Prostate gland (tissue), 2 donors: ENCODE data around the gene SGCB.

Source experiments
- POLR2A ChIP-seq: fragments of 450-650 bp; IDR thresholded peaks from one replicate; pipeline ENCODE4 v1.6.1; 2016; ENCODE audit warnings: antibody characterized with exemption, mild to moderate bottlenecking
- TF ChIP-seq, protein P1 (sequence below), 4 experiments: fragments of 200-600 bp in 2 of 4; fragments of 450-650 bp in 2 of 4; sonication (generic) in 2 of 4; IDR thresholded peaks; 1 replicate in 3 of 4; 2 replicates in 1 of 4; pipeline ENCODE4 v1.5.1; 2016 to 2019; ENCODE audit warnings: antibody characterized with exemption in 4 of 4, mild to moderate bottlenecking in 2 of 4, moderate library complexity in 2 of 4

DNA sequence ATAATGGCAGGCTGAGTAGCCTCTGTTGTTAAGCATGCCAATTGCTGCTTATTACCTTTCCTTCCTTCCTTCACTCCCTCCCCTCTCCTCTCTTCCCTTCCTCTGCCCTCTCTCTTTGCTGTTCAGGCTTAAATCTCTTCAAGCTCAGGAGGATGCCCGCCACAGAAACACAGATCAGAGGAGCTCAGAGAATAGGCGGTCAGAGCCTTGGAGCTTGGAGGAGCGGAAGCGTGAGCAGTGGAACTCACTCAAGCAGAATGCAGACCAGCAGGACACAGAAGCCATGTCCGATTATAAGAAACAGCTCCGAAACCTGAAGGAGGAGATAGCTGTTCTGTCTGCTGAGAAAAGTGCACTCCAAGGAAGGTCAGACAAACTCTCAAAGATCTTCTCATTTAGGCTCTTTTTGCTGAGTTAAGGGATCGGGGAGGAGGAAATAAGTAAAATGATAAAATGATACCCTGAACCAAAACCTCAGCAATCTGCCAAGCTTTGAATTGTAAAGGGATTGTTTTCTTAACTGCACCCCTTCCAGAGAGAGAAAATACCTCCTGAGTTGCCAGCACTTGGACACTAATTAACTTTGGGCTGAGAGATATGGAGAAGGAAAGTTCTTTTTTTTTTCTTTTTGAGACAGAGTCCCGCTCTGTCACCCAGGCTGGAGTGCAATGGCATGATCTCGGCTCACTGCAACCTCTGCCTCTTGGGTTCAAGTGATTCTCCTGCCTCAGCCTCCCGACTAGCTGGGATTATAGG is 33.9 kb upstream of the SGCB start:
- TF ChIP-seq, protein P1, sequence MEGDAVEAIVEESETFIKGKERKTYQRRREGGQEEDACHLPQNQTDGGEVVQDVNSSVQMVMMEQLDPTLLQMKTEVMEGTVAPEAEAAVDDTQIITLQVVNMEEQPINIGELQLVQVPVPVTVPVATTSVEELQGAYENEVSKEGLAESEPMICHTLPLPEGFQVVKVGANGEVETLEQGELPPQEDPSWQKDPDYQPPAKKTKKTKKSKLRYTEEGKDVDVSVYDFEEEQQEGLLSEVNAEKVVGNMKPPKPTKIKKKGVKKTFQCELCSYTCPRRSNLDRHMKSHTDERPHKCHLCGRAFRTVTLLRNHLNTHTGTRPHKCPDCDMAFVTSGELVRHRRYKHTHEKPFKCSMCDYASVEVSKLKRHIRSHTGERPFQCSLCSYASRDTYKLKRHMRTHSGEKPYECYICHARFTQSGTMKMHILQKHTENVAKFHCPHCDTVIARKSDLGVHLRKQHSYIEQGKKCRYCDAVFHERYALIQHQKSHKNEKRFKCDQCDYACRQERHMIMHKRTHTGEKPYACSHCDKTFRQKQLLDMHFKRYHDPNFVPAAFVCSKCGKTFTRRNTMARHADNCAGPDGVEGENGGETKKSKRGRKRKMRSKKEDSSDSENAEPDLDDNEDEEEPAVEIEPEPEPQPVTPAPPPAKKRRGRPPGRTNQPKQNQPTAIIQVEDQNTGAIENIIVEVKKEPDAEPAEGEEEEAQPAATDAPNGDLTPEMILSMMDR (IDR thresholded peaks at IDR 0.05), result no peak
- TF ChIP-seq POLR2A, result no peak
